Measurements from ENCODE around the gene RHOU. TPM values are rescaled to one million over a fixed set of nuclear protein-coding genes. Genes with fewer than 3 reads are reported as not detected.
A peak's percentile ranks its signal among the peaks of the same experiment; 100 is the strongest.
"Not testable (repeated sequence)": the region's sequence is repeated elsewhere in the genome, so short reads cannot be mapped to it uniquely, and the experiment has no call there.

The RHOU gene
- total and polyA plus RNA-seq, 2 experiments from 2014 or later = 1.8 to 1.9 TPM

DNA sequence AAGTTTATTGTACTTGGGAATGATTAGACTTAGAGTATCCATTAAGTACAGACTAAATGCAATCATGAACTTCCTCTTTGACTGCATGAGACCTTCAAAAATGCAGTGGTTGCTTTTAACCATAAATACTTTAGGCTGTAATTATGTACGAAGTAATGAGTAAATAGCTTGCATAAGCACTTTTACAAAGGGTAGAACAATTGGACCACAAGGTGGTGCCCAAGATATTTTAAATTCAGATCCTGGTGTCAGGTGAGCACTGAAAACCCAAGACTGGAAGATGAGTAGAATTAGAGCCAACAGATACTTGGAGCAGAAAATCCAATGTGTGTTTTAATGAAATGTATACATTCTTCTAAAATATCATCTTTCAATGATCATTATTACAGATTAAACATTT, 43.4 kb upstream of the RHOU start:
- in situ Hi-C loops (cut with MboI) = no loop called here
- no peak overlapping the region for H3K27ac ChIP-seq
- H3F3A ChIP-seq (ENCODE audit: insufficient read depth) = peaks cover 3% of the 10 kb centered on the region; the same call in 1 of the 2 replicates
- no peaks in the 10 kb centered on the region for H4K20me1 ChIP-seq (ENCODE audit: insufficient read depth)
- H3K4me3 ChIP-seq = no peak overlapping the region
- H3K27me3 ChIP-seq (replicated peaks; ENCODE audit: insufficient read depth) = no peaks in the 10 kb centered on the region
- TF ChIP-seq EZH2 (IDR thresholded peaks at IDR 0.05; ENCODE audit: insufficient read depth, poor library complexity, severe bottlenecking) (no peak), EZH2phosphoT487 (IDR thresholded peaks at IDR 0.05; ENCODE audit: insufficient read depth, low read depth) (no peak)
- no peaks in the 10 kb centered on the region for H3K4me1 ChIP-seq (ENCODE audit: insufficient read depth)
- H2AFZ ChIP-seq = no peak overlapping the region
- no peaks in the 10 kb centered on the region for H3K79me2 ChIP-seq (ENCODE audit: insufficient read depth)
- no peaks in the 10 kb centered on the region for H3K9me3 ChIP-seq (ENCODE audit: low read depth)
- H3K9ac ChIP-seq = no peak overlapping the region
- WGBS, 2 experiments (ENCODE audit: low coverage in 1 of 2, low lambda C conversion rate in 2 of 2, missing lambda C conversion rate in 2 of 2) = 75 to 90% methylated on average over 1 of the region's 1 CpG
- no peaks in the 10 kb centered on the region for H3K36me3 ChIP-seq (ENCODE audit: low read depth)
- H3K9me2 ChIP-seq (ENCODE audit: insufficient read depth) = no peaks in the 10 kb centered on the region
- peak; percentile 50 for DNase-seq
- no peak overlapping the region for H3K4me2 ChIP-seq (ENCODE audit: unreplicated experiment)

DNA sequence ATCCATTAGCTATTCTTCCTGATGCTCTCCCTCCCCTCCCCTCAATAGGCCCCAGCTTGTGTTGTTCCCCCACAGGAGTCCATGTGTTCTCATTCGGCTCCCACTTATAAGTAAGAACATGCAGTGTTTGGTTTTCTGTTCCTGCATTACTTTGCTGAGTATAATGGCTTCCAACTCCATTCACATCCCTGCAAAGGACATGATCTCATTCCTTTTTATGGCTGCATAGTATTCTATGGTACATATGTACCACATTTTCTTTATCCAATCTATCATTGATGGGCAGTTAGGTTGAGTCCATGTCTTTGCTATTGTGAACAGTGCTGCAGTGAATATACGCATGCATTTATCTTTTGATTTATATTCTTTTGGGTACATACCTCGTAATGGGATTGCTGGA, 40.8 kb upstream of the RHOU start:
- H3K9ac ChIP-seq; H4K20me1 ChIP-seq (ENCODE audit: insufficient read depth); H3K36me3 ChIP-seq (ENCODE audit: low read depth); H3K79me2 ChIP-seq (ENCODE audit: insufficient read depth); H3K9me3 ChIP-seq (ENCODE audit: low read depth); in situ Hi-C loops (cut with MboI); H2AFZ ChIP-seq; H3K27me3 ChIP-seq (replicated peaks; ENCODE audit: insufficient read depth); H3K27ac ChIP-seq; DNase-seq; H3K4me3 ChIP-seq; H3K4me1 ChIP-seq (ENCODE audit: insufficient read depth); H3F3A ChIP-seq (ENCODE audit: insufficient read depth); H3K4me2 ChIP-seq (ENCODE audit: unreplicated experiment); H3K9me2 ChIP-seq (ENCODE audit: insufficient read depth): not testable (repeated sequence)
- WGBS, 2 experiments (ENCODE audit: low coverage in 1 of 2, low lambda C conversion rate in 2 of 2, missing lambda C conversion rate in 2 of 2) = 95% methylated on average over 3 of the region's 3 CpGs

DNA sequence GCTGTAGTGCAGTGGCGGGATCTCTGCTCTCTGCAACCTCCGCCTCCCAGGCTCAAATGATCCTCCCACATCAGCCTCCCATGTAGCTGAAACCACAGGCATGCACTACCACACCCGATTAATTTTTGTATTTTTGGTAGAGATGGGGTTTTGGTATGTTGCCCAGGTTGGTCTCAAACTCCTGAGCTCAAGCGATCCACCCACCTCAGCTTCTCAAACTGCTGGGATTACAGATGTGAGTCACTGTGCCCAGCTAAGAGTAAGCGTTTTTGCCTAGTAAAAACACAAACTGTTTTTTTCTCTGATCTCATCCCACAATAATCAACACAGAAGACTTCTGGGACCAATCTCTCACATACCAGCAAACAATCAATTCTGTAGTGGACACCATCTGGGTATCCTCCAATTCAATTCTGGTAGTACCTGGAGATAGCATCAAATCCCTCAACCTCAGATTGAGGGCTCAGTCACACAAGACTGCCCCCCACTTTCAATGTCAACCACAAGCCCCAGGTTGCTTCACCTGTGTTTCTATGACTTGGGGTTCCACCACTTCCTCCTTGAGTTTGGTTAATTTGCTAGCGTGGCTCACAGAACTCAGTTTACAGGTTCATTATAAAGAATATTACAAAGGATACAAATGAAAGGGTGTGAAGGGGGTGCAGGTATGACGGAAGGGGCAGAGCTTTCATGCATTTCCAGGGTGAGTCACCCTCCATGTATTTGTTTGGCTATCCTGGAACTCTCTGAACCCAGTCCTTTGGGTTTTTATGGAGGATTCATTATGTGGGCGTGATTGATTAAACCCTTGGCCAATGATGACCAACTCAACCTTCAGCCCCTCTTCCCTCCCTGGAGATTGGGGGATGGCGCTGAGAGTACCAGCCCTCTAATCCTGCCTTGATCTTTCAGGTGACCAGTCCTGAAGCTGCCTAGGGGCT, 40.0 kb upstream of the RHOU start:
- no peaks in the 10 kb centered on the region for H3K9me3 ChIP-seq (ENCODE audit: low read depth)
- in situ Hi-C loops (cut with MboI) = no loop called here
- no peak overlapping the region for H3K27ac ChIP-seq
- no peak for DNase-seq
- no peaks in the 10 kb centered on the region for H3K36me3 ChIP-seq (ENCODE audit: low read depth)
- no peaks in the 10 kb centered on the region for H3K79me2 ChIP-seq (ENCODE audit: insufficient read depth)
- 82 to 85% methylated on average over 9 of the region's 9 CpGs for WGBS, 2 experiments (ENCODE audit: low coverage in 1 of 2, low lambda C conversion rate in 2 of 2, missing lambda C conversion rate in 2 of 2)
- H2AFZ ChIP-seq = no peak overlapping the region
- no peak overlapping the region for H3K4me2 ChIP-seq (ENCODE audit: unreplicated experiment)
- no peaks in the 10 kb centered on the region for H3K9me2 ChIP-seq (ENCODE audit: insufficient read depth)
- H3K27me3 ChIP-seq (replicated peaks; ENCODE audit: insufficient read depth) = no peaks in the 10 kb centered on the region
- TF ChIP-seq EZH2phosphoT487 (IDR thresholded peaks at IDR 0.05; ENCODE audit: insufficient read depth, low read depth) (no peak), EZH2 (IDR thresholded peaks at IDR 0.05; ENCODE audit: insufficient read depth, poor library complexity, severe bottlenecking) (no peak)
- H3F3A ChIP-seq (ENCODE audit: insufficient read depth) = peaks cover 3% of the 10 kb centered on the region; the same call in 1 of the 2 replicates
- H3K4me1 ChIP-seq (ENCODE audit: insufficient read depth) = no peaks in the 10 kb centered on the region
- no peak overlapping the region for H3K9ac ChIP-seq
- H3K4me3 ChIP-seq = no peak overlapping the region
- H4K20me1 ChIP-seq (ENCODE audit: insufficient read depth) = no peaks in the 10 kb centered on the region

DNA sequence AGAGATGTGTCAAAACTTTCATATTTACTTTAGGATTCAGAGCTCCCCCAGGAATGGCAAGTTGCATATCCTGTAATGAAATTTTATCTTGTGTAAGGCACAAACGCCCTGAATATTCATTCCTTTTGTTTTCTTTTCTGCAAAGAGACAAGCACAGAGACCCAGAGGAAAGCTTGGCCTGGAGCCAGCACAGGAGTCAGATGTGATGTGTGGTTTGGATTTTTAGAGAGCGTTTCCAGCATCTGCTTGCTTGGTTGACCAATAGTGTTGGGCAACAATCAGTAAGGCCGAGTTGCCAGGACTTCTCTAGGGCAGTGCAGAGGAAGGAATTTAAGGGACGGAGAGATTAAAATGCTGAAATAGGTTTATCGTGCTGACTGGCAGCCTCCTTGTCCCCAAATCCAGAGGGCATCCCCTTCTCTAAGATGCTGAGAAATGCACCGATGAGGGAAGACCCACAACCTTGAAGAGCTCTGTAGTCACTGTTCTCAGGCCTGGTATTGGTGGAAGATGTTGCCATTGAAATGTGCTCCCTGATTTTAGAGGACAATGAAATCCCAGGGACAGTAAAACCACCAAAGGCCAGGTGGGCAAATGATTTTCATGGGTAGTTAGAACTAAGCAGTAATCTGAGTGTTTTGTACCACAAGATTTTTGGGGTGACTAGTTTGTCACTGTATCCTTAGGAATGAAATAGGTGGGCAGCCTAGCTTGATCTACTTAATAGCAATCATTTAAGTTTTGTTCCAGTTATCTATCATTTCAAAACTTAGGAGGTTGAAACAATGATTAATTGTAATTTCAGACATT, 37.9 kb upstream of the RHOU start:
- Histone ChIP-seq H3K27me3 (replicated peaks; ENCODE audit: insufficient read depth) (no peaks in the 10 kb centered on the region), H2AFZ (no peak overlapping the region), H3F3A (ENCODE audit: insufficient read depth) (no peaks in the 10 kb centered on the region), H3K9me3 (ENCODE audit: low read depth) (no peaks in the 10 kb centered on the region), H3K36me3 (ENCODE audit: low read depth) (no peaks in the 10 kb centered on the region), H3K4me3 (no peak overlapping the region), H3K4me1 (ENCODE audit: insufficient read depth) (no peaks in the 10 kb centered on the region), H3K9ac (no peak overlapping the region), H3K4me2 (ENCODE audit: unreplicated experiment) (no peak overlapping the region), H3K9me2 (ENCODE audit: insufficient read depth) (no peaks in the 10 kb centered on the region), H3K27ac (no peak overlapping the region), H3K79me2 (ENCODE audit: insufficient read depth) (no peaks in the 10 kb centered on the region), H4K20me1 (ENCODE audit: insufficient read depth) (no peaks in the 10 kb centered on the region)
- in situ Hi-C loops (cut with MboI) = no loop called here
- DNase-seq = peak; percentile 74
- 14 to 25% methylated on average over 6 of the region's 6 CpGs for whole genome bisulfite sequencing, 2 experiments (ENCODE audit: low coverage in 1 of 2, low lambda C conversion rate in 2 of 2, missing lambda C conversion rate in 2 of 2)
- TF ChIP-seq EZH2 (IDR thresholded peaks at IDR 0.05; ENCODE audit: insufficient read depth, poor library complexity, severe bottlenecking) (no peak), EZH2phosphoT487 (IDR thresholded peaks at IDR 0.05; ENCODE audit: insufficient read depth, low read depth) (no peak)
